Neural cell (in vitro differentiated cells): ENCODE data around the gene PDZRN3. TPM values are rescaled to one million over a fixed set of nuclear protein-coding genes. Genes with fewer than 3 reads are reported as not detected.

ENCODE experiments used
- H2AFZ ChIP-seq: fragments of 200-600, 300-800 bp; sonication (generic), shearing (Covaris generic); 2 replicates; pipeline ENCODE4 v1.6.0; 2014; ENCODE audit warnings: low read depth, mild to moderate bottlenecking, antibody characterized with exemption, low read length, moderate library complexity
- H3F3A ChIP-seq: fragments of 200-600 bp; shearing (Covaris generic); 2 replicates; pipeline ENCODE4 v1.6.1; 2016; ENCODE audit warnings: mild to moderate bottlenecking, moderate library complexity, mixed read lengths, antibody characterized with exemption, low read length; ENCODE audit not compliant: insufficient read depth, poor library complexity, severe bottlenecking
- H3K27ac ChIP-seq: fragments of 200-600, 300-800 bp; sonication (generic), shearing (Covaris generic); 2 replicates; pipeline ENCODE4 v1.5.1; 2014; ENCODE audit warnings: mild to moderate bottlenecking, low read length, moderate library complexity
- H3K27me3 ChIP-seq: fragments of 300-800, 200-600 bp; sonication (generic), shearing (Covaris generic); 2 replicates; pipeline ENCODE4 v1.6.0; 2014; ENCODE audit warnings: mild to moderate bottlenecking, low read depth, low read length, moderate library complexity; ENCODE audit not compliant: insufficient read depth
- H3K36me3 ChIP-seq: fragments of 300-800, 200-600 bp; sonication (generic), shearing (Covaris generic); 2 replicates; pipeline ENCODE4 v1.5.1; 2014; ENCODE audit warnings: mild to moderate bottlenecking, antibody characterized with exemption, low read length, moderate library complexity; ENCODE audit not compliant: insufficient read depth
- H3K4me2 ChIP-seq: fragments of 300-800, 200-600 bp; sonication (generic), shearing (Covaris generic); 2 replicates; pipeline ENCODE4 v1.6.0; 2014; ENCODE audit warnings: mild to moderate bottlenecking, low read length
- H3K4me3 ChIP-seq: fragments of 300-800, 200-600 bp; sonication (generic), shearing (Covaris generic); 2 replicates; pipeline ENCODE4 v1.5.1; 2014; ENCODE audit warnings: mild to moderate bottlenecking, low read length, moderate library complexity
- H3K79me2 ChIP-seq: fragments of 200-600 bp; shearing (Covaris generic); replicated peaks from 2 replicates; pipeline ENCODE4 v1.6.0; 2014; ENCODE audit warnings: mild to moderate bottlenecking, low read length, moderate library complexity; ENCODE audit not compliant: insufficient read depth
- H3K9ac ChIP-seq: fragments of 300-800, 200-600 bp; sonication (generic), shearing (Covaris generic); 2 replicates; pipeline ENCODE4 v1.6.1; 2016; ENCODE audit warnings: mild to moderate bottlenecking, low read length, mixed read lengths
- H3K9me2 ChIP-seq: fragments of 200-600 bp; shearing (Covaris generic); 2 replicates; pipeline ENCODE4 v1.6.1; 2016; ENCODE audit warnings: mild to moderate bottlenecking, low read length, mixed read lengths; ENCODE audit not compliant: insufficient read depth
- H3K9me3 ChIP-seq: fragments of 200-600, 300-800 bp; sonication (generic), shearing (Covaris generic); 2 replicates; pipeline ENCODE4 v1.6.1; 2016; ENCODE audit warnings: mild to moderate bottlenecking, mixed run types, low read length, moderate library complexity, mixed read lengths
- H4K20me1 ChIP-seq: fragments of 200-600 bp; shearing (Covaris generic); 2 replicates; pipeline ENCODE4 v1.6.1; 2016; ENCODE audit warnings: mild to moderate bottlenecking, mixed run types; ENCODE audit not compliant: insufficient read depth
- EP300 ChIP-seq: fragments of 450-650 bp; conservative IDR thresholded peaks from 2 replicates; pipeline ENCODE4 v1.6.1; 2014; ENCODE audit warnings: antibody characterized with exemption, mild to moderate bottlenecking, moderate library complexity; ENCODE audit not compliant: poor library complexity, severe bottlenecking
- EZH2 ChIP-seq: fragments of 200-600, 300-800 bp; shearing (Covaris generic), sonication (generic); IDR thresholded peaks from 2 replicates; pipeline ENCODE4 v1.6.1; 2014; ENCODE audit warnings: antibody characterized with exemption, low read length, borderline replicate concordance, mild to moderate bottlenecking; ENCODE audit not compliant: insufficient read depth, poor library complexity, severe bottlenecking
- MXI1 ChIP-seq: fragments of 450-650 bp; conservative IDR thresholded peaks from 2 replicates; pipeline ENCODE4 v1.6.1; 2014; ENCODE audit warnings: antibody characterized with exemption, mild to moderate bottlenecking; ENCODE audit not compliant: poor library complexity, severe bottlenecking
- POLR2AphosphoS5 ChIP-seq: IDR thresholded peaks from 2 replicates; pipeline ENCODE4 v1.6.1; 2012
- RAD21 ChIP-seq: fragments of 450-650 bp; conservative IDR thresholded peaks from 2 replicates; pipeline ENCODE4 v1.6.1; 2014; ENCODE audit warnings: antibody characterized with exemption, mild to moderate bottlenecking, moderate library complexity
- REST ChIP-seq: IDR thresholded peaks from 2 replicates; pipeline ENCODE4 v1.6.1; 2012; ENCODE audit warnings: borderline replicate concordance
- SMC3 ChIP-seq: fragments of 450-650 bp; conservative IDR thresholded peaks from 2 replicates; pipeline ENCODE4 v1.6.1; 2014; ENCODE audit warnings: antibody characterized with exemption, mild to moderate bottlenecking, moderate library complexity; ENCODE audit not compliant: poor library complexity
- TAF1 ChIP-seq: IDR thresholded peaks from 2 replicates; pipeline ENCODE4 v1.6.1; 2012; ENCODE audit warnings: low read depth
- polyA plus RNA-seq: library from polyadenylated mRNA; depleted of rRNA; stranded (reverse); fragments of >200 nt; gene quantifications from 2 replicates; pipeline ENCODE4 v1.2.3, GENCODE V29; 2014
- TF ChIP-seq, protein P1 (sequence below): fragments of 450-650 bp; IDR thresholded peaks from 2 replicates; pipeline ENCODE4 v1.5.1; 2014; ENCODE audit warnings: antibody characterized with exemption, mild to moderate bottlenecking, moderate library complexity; ENCODE audit not compliant: poor library complexity, severe bottlenecking

Gene PDZRN3
- polyA plus RNA-seq, 1 donor from 2014 or later, result 1.1 TPM

DNA sequence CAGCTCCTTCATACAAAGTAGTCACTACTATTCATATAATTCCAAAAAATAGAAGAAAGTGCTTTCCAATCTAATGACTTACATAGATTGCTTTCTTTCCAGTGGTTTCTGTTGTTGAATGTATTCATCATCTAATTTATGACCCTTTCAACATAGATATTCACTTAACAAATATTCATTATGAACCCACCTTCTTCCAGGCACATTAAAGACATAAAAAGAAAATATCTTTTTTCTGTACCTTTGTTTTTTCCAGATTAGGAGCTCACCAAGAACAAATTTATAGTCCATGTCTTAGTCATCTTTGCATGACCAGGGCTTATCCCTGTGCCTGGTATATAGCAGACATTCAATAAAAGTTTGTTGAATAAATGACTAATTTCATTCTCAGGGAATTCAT is 32.4 kb upstream of the PDZRN3 start:
- TF ChIP-seq, protein P1, sequence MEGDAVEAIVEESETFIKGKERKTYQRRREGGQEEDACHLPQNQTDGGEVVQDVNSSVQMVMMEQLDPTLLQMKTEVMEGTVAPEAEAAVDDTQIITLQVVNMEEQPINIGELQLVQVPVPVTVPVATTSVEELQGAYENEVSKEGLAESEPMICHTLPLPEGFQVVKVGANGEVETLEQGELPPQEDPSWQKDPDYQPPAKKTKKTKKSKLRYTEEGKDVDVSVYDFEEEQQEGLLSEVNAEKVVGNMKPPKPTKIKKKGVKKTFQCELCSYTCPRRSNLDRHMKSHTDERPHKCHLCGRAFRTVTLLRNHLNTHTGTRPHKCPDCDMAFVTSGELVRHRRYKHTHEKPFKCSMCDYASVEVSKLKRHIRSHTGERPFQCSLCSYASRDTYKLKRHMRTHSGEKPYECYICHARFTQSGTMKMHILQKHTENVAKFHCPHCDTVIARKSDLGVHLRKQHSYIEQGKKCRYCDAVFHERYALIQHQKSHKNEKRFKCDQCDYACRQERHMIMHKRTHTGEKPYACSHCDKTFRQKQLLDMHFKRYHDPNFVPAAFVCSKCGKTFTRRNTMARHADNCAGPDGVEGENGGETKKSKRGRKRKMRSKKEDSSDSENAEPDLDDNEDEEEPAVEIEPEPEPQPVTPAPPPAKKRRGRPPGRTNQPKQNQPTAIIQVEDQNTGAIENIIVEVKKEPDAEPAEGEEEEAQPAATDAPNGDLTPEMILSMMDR, result no peak
- H3K9me3 ChIP-seq, result no peaks in the 10 kb centered on the region

DNA sequence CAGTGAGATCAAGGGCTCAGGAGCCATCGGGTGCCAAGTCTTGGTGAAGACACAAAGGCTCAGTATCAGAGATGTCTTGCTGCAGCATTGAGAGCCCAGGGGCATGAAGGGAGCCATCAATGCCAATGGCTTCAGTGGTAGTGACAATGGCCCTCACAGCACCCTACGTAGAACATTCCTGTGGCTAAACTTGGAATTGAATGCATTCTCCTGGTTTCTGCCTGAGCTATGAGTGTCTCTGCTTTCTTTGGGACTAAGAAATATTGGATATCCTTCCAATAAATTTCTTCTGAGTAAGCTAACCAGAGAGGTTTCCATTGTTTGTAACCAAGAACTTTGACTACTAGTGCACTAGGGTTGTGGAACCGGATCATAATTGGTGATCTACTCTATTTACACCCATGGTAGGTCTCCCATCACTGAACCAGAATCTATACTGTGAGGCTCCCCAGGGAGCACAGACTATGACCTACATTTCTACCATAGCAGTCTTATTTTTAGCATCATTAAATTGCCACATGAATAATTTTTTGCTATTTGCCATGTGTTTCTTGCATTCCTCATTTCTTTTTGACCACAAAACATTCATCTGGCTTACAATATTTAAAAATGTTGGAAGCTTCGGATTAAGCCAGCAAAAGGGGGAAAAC is 31.6 kb upstream of the PDZRN3 start:
- no peak overlapping the region for H3K4me3 ChIP-seq

More for the DNA sequence above, 32.4 kb upstream of the PDZRN3 start:
- no peak overlapping the region for H3K9ac ChIP-seq
- no peaks in the 10 kb centered on the region for H3K79me2 ChIP-seq
- no peaks in the 10 kb centered on the region for H3K9me2 ChIP-seq
- no peak overlapping the region for H3K27ac ChIP-seq
- no peaks in the 10 kb centered on the region for H3K27me3 ChIP-seq
- no peak overlapping the region for H2AFZ ChIP-seq
- no peak overlapping the region for H3K4me2 ChIP-seq
- no peaks in the 10 kb centered on the region for H3F3A ChIP-seq
- no peak overlapping the region for H3K4me3 ChIP-seq
- H4K20me1 ChIP-seq, result no peaks in the 10 kb centered on the region
- no peaks in the 10 kb centered on the region for H3K36me3 ChIP-seq

More for the DNA sequence above, 31.6 kb upstream of the PDZRN3 start:
- no peak for TF ChIP-seq POLR2AphosphoS5
- no peak for TF ChIP-seq SMC3
- TF ChIP-seq EZH2, result no peak
- no peak for TF ChIP-seq TAF1
- no peak for TF ChIP-seq REST
- TF ChIP-seq MXI1, result no peak
- TF ChIP-seq EP300, result no peak
- TF ChIP-seq, protein P1, result no peak
- no peak for TF ChIP-seq RAD21
- no peaks in the 10 kb centered on the region for H3K79me2 ChIP-seq
- H3K27me3 ChIP-seq, result no peaks in the 10 kb centered on the region
- no peaks in the 10 kb centered on the region for H3K9me3 ChIP-seq
- no peak overlapping the region for H3K27ac ChIP-seq
- no peaks in the 10 kb centered on the region for H3K9me2 ChIP-seq
- H3K9ac ChIP-seq, result no peak overlapping the region
- no peaks in the 10 kb centered on the region for H4K20me1 ChIP-seq
- H2AFZ ChIP-seq, result no peak overlapping the region
- H3K36me3 ChIP-seq, result no peaks in the 10 kb centered on the region
- H3F3A ChIP-seq, result no peaks in the 10 kb centered on the region
- no peak overlapping the region for H3K4me2 ChIP-seq
